ENCODE data around the gene CORO2A.

- TF ChIP-seq CTCF (IDR thresholded peaks at IDR 0.05; ENCODE audit: control extremely low read depth in 1 of 3, insufficient read depth in 1 of 3, low read depth in 1 of 3, low read length in 3 of 3) (no peak), TAF1 (IDR thresholded peaks at IDR 0.05; ENCODE audit: low read depth, low read length) (no peak), TCF12 (IDR thresholded peaks at IDR 0.05; ENCODE audit: low read depth, low read length) (no peak), SIN3A (conservative IDR thresholded peaks at IDR 0.05 in 1 of 2, IDR thresholded peaks at IDR 0.05 in 1 of 2; ENCODE audit: low read depth in 1 of 2, low read length in 2 of 2) (0 out of 4 replicates have a peak, but pooled peaks of 1 of the 2 experiments have one; percentile 36), BCL11A (IDR thresholded peaks at IDR 0.05; ENCODE audit: low read depth in 2 of 2, low read length in 2 of 2) (no peak)
- TF ChIP-seq, protein P1, sequence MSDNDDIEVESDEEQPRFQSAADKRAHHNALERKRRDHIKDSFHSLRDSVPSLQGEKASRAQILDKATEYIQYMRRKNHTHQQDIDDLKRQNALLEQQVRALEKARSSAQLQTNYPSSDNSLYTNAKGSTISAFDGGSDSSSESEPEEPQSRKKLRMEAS (IDR thresholded peaks at IDR 0.05): 0 out of 2 replicates have a peak, but pooled peaks have one; percentile 11
Measured at GRCh38 chr9:98218562-98219363, 26.3 kb upstream of the CORO2A start.
